T follicular helper cell (primary cell): ENCODE data around the gene LZTR1.
A peak's percentile ranks its signal among the peaks of the same experiment; 100 is the strongest.
"Not testable (repeated sequence)": the region's sequence is repeated elsewhere in the genome, so short reads cannot be mapped to it uniquely, and the experiment has no call there.

ENCODE experiments used
- DNase-seq: peaks from one replicate; pipeline ENCODE4 v3.0.0-alpha.2; 2020; ENCODE audit warnings: low read depth

Gene LZTR1

DNA sequence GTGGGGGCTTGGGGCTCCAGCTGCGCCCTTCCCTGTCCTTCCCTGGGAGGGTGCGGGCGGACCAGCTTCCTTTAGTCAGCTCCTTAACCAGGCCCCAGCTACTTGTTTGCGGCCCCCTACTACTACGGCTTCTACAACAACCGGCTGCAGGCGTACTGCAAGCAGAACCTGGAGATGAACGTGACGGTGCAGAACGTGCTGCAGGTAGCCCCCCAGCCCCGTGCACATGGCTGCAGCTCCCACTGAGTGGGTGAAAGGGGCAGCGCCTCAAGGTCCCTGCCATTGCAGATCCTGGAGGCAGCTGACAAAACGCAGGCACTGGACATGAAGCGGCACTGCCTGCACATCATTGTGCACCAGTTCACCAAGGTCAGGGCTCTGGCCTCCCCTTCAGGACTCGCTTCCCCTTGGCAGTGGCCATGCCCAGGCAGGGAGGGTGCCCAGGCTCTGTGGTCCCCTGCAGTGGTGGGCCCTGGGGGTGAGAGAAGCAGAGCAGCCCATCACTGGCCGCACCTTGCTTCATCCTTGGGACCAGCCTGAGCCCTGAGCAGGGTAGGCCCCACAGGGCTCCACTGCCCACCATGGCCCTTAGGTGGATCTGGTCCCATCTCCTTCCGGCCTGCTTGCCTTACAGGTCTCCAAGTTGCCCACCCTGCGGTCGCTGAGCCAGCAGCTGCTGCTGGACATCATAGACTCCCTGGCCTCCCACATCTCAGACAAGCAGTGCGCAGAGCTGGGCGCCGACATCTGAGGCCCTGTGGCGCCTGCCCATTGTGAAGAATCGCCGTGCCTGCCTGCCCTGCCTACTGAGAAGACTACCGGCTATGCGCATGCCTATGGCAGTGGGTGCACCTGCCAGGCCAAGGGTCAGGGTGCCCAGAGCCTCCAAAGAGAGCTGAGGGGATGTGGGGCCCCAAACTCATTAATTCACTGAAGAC, 14.8 kb downstream of the LZTR1 start:
- DNase-seq = no peak

GRCh38 chr22:20997536-20998257, 15.6 kb downstream of the LZTR1 start:
- DNase-seq = no peak

- no peak for DNase-seq
Measured at GRCh38 chr22:20998411-20999336, 16.6 kb downstream of the LZTR1 start.

GRCh38 chr22:20999350-21000206, 17.5 kb downstream of the LZTR1 start:
- no peak for DNase-seq

DNA sequence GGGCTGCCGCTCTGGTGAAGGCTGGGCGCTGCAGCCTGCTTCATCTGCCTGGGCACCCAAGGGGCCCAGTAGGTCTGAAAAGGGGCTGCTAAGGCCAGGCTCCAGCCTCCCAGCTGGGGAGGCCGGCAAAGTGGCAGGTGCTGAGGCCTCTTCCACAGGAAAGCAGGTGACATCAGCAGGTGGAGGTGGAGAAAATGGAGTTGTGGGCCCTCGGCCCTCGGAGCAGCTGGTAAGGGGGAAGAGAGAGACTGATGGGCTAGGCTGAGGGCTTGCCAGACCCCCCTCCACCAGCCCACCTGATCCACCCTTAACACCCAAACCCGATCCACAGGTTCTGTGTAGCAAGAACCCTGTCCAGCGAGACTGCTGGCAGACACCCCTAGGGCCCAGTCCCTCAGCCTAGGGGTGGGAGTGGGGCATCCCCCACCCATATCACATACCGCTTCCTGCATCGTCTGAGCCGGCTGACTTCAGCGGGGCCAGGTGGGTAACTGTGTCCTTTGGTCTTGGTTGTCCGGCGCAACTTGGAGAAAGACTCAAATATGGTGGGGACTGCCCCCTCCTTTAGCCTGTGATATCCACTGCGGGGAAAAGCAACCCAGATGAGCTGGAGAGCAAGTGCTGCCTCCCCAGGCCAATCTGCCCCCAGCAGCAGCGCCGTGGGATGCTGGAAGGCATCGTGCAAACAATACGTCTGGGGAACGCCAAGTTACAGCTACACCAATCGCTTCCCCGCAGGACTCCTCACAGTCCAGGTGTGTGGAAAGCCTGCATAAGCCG, 18.3 kb downstream of the LZTR1 start:
- no peak for DNase-seq

DNA sequence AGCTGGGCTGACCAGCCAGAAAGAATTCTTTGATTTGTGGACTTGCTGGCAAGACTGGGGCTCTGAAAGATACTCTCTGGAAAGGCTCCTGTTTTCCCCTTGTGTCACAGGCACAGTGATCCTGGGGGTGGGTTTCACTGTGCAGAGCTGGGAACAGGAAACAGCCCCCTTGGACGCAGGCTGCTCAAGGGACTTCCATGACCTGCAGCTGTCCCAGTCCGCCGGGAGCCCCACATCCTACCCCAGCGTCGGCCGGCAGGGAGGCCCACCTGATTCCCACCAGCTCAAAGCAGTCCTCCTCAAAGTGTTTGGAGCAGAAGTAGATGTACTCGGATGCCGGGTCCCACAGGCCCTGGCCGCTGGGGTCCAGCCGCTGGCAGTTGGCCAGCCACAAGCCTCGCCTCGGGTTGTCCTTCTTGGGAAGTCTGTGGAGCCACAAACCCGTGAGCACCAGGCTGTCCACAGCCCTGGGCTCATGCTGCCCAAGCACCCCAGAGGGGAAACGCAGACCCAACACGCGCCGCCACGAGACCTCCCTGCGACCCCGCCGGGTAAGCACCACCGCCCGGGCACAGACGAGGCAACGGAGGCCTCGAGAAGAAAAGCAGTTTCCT, 19.0 kb downstream of the LZTR1 start:
- DNase-seq = no peak

DNA sequence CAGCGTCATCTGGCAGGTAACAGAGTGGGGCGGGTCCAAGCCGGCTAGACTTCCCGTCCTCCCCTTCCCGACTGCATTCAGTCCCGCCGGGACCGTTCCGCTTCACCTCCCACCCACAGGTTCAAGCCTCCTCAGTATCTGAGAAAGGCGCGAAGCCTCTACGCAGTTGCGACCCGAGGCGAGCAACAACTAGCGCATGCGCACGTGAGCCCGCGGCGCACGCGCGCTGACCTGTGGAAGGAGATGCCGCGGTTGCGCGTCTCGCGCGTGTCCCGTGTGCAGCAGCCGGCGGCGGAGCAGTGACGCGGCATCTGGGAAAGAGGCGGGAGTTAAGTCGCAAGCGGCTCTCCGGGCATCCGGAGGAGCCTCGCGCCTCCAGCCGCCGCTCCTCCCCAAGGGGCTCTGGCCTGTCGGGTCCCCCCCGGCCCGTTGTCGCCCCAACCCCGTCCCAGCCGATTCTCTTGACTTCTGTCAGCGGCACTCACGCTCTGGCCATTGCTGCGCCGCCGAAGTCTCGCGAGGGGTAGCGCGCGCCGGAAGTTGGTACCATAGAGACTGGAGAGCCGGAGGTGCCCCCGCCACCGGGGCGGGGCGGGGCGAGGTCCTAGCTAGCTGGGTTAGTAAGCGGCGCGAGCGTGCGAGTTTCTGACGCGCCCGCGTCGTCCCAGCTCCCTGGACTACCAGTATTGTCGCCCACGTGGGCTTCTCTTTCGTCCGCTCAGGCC, 19.7 kb downstream of the LZTR1 start, which contains the start of gene THAP7:
Gene THAP7 (minus strand): TSS at position 518 of the 725 bp plus-strand sequence. CDS start 207 bp downstream, at position 311.
- peak; percentile 95 for DNase-seq

GRCh38 chr22:21003782-21004181, 21.7 kb downstream of the LZTR1 start:
- no peak for DNase-seq

DNA sequence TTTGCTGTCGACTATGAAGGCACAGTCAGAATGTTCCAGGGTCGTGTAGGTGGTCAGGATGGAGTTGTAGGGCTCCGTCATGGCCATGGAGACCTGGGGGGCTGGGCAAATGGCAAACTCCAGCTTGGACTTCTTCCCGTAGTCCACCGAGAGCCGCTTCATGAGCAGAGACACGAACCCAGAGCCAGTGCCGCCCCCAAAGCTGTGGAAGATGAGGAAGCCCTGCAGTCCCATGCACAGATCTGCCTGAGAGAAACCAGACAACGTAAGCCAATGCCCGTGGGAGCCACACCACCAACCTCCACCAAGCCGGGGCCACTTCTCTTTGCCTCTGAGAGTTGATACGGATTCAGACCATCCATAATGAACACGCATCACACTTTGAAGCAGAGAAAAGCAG, 27.1 kb downstream of the LZTR1 start:
- not testable (repeated sequence) for DNase-seq

- DNase-seq = no peak
Measured at GRCh38 chr22:21009638-21010425, 27.7 kb downstream of the LZTR1 start.

- no peak for DNase-seq
Measured at GRCh38 chr22:21010426-21011113, 28.5 kb downstream of the LZTR1 start.

GRCh38 chr22:21012446-21013407, 30.6 kb downstream of the LZTR1 start:
- no peak for DNase-seq

DNA sequence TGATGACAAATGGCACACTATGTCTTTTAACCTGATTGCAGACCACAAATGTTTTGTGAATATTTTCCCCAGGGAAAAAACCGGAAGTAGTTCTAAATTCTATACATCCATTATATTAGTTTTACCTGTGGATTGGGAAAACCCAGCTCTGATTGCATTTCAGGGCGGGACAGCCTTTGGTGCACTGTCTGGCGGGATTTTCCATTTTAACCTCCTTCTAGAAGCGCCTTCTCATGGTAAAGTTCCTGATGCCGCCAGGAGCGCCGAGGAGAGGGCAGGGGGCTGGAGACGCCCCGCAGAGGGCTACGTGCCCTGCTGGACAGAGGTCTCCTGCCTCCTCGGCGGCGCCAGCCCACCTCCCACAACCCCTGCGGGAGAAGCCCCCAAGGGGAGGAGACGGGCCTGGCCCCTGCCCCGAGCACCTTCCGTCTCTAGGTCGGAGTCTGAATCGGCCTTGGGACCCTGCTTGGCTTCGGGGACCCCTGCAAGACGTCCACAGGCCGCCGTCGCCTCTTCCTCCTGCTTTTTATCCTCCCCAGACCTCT, 31.6 kb downstream of the LZTR1 start:
- no peak for DNase-seq

- DNase-seq = peak; percentile 70
Measured at GRCh38 chr22:21014202-21014725, 32.2 kb downstream of the LZTR1 start.

DNA sequence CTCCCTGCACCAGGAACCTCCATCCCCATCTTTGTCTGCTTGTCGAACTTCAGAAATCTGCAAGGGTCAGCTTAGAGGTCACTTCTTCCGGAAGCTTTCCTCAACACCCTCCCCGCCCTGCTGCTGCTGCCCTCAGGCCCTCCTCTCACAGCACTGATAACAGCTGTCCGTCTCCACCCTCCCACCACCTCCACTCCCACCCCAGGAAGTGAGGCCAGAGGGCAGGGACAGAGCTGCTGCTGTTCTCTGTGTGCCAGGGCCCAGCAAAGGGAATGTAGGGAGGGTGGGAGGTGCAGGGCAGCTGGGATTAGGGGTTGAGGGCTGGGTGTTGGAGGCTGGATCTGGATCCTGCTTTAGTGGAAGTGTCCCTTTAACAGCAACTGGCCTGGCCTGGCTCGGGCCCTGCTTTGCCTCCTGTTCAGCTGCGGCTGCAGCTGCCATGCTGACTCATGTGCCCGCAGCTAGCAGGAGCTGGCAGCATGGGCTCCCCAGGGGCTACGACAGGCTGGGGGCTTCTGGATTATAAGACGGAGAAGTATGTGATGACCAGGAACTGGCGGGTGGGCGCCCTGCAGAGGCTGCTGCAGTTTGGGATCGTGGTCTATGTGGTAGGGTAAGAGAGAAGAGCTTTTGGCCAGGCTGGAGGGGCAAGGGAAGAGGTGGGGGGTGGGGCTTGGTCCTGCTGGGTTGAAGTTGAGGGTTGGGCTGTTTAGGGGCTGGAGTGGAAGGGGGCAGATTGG, 32.8 kb downstream of the LZTR1 start, which contains the start of gene P2RX6:
Gene P2RX6 (plus strand): TSS at position 440 of the 740 bp plus-strand sequence. CDS start 10 bp downstream, at position 450.
- DNase-seq = no peak
